Neuronal stem cell (in vitro differentiated cells): ENCODE results near the gene PLA2G4B.
A peak's percentile ranks its signal among the peaks of the same experiment; 100 is the strongest.

Experiments
- DNase-seq: peaks from one replicate; pipeline ENCODE4 v3.0.0-alpha.2; 2013; ENCODE audit warnings: low spot score
- H2AFZ ChIP-seq: one replicate; pipeline ENCODE4 v1.6.1; 2013; ENCODE audit warnings: mild to moderate bottlenecking, low read length, inconsistent platforms
- H2AK5ac ChIP-seq: 2 replicates; pipeline ENCODE4 v1.6.1; 2013; ENCODE audit warnings: low read depth, mild to moderate bottlenecking, inconsistent platforms, low read length, moderate library complexity, mixed read lengths
- H2BK120ac ChIP-seq: 2 replicates; pipeline ENCODE4 v1.6.1; 2013; ENCODE audit warnings: low read depth, mild to moderate bottlenecking, inconsistent platforms, low read length, moderate library complexity, mixed read lengths
- H2BK12ac ChIP-seq: one replicate; pipeline ENCODE4 v1.6.1; 2013; ENCODE audit warnings: low read length, inconsistent platforms
- H2BK15ac ChIP-seq: 2 replicates; pipeline ENCODE4 v1.6.1; 2013; ENCODE audit warnings: mild to moderate bottlenecking, low read length, inconsistent platforms, mixed read lengths
- H2BK5ac ChIP-seq: one replicate; pipeline ENCODE4 v1.6.1; 2013; ENCODE audit warnings: inconsistent platforms, mild to moderate bottlenecking, low read length, moderate library complexity
- H3K14ac ChIP-seq: one replicate; pipeline ENCODE4 v1.6.1; 2013; ENCODE audit warnings: low read length, inconsistent platforms
- H3K18ac ChIP-seq: 2 replicates; pipeline ENCODE4 v1.6.1; 2013; ENCODE audit warnings: low read length, inconsistent platforms
- H3K23ac ChIP-seq: 2 replicates; pipeline ENCODE4 v1.6.1; 2013; ENCODE audit warnings: low read depth, mild to moderate bottlenecking, mixed read lengths, low read length, inconsistent platforms; ENCODE audit not compliant: poor library complexity
- H3K27ac ChIP-seq: replicated peaks from 3 replicates; pipeline ENCODE4 v1.5.1; 2013; ENCODE audit warnings: low read length, inconsistent platforms
- H3K27me3 ChIP-seq, 3 experiments: 2 replicates each; pipeline ENCODE4 v1.6.1; 2013; ENCODE audit warnings: low read length in 3 of 3, mild to moderate bottlenecking in 2 of 3, inconsistent platforms in 1 of 3, low read depth in 1 of 3, mixed read lengths in 1 of 3, moderate library complexity in 1 of 3; ENCODE audit not compliant: control insufficient read depth in 3 of 3, insufficient read depth in 3 of 3
- H3K36me3 ChIP-seq, 2 donors: replicated peaks in 1 of 2; 2 replicates each; pipeline ENCODE4 v1.6.1; 2013; ENCODE audit warnings: low read length in 2 of 2; ENCODE audit not compliant: control insufficient read depth in 2 of 2, insufficient read depth in 2 of 2
- H3K4ac ChIP-seq: 2 replicates; pipeline ENCODE4 v1.6.1; 2013; ENCODE audit warnings: inconsistent platforms, mild to moderate bottlenecking, low read length, moderate library complexity
- H3K4me1 ChIP-seq, 2 donors: 1 replicate in 1 of 2; 2 replicates in 1 of 2; pipeline ENCODE4 v1.6.1; 2013; ENCODE audit warnings: low read length in 2 of 2, low read depth in 1 of 2; ENCODE audit not compliant: control insufficient read depth in 2 of 2, insufficient read depth in 1 of 2
- H3K4me2 ChIP-seq: one replicate; pipeline ENCODE4 v1.6.1; 2013; ENCODE audit warnings: mild to moderate bottlenecking, low read length, inconsistent platforms; ENCODE audit not compliant: insufficient read depth, poor library complexity, severe bottlenecking
- H3K4me3 ChIP-seq, 2 donors: 2 replicates each; pipeline ENCODE4 v1.5.1; 2013; ENCODE audit warnings: low read length in 2 of 2, mild to moderate bottlenecking in 2 of 2, inconsistent platforms in 1 of 2, moderate library complexity in 1 of 2
- H3K79me1 ChIP-seq: one replicate; pipeline ENCODE4 v1.6.1; 2013; ENCODE audit warnings: low read depth, mild to moderate bottlenecking, inconsistent platforms, low read length, moderate library complexity
- H3K9ac ChIP-seq: one replicate; pipeline ENCODE4 v1.6.1; 2013; ENCODE audit warnings: mild to moderate bottlenecking, low read depth, low read length, inconsistent platforms; ENCODE audit not compliant: poor library complexity
- H3K9me3 ChIP-seq, 2 donors: replicated peaks in 1 of 2; 2 replicates each; pipeline versions ENCODE3 to v1.6.1; 2013; ENCODE audit warnings: low read length in 2 of 2, mild to moderate bottlenecking in 2 of 2, inconsistent platforms in 1 of 2, low read depth in 1 of 2, mixed read lengths in 1 of 2, moderate library complexity in 1 of 2; ENCODE audit not compliant: control insufficient read depth in 2 of 2, insufficient read depth in 1 of 2
- H4K8ac ChIP-seq: one replicate; pipeline ENCODE4 v1.6.1; 2013; ENCODE audit warnings: low read depth, mild to moderate bottlenecking, inconsistent platforms, low read length, moderate library complexity
- H4K91ac ChIP-seq: one replicate; pipeline ENCODE4 v1.6.1; 2013; ENCODE audit warnings: low read length, low read depth, mild to moderate bottlenecking, inconsistent platforms; ENCODE audit not compliant: poor library complexity
- WGBS, 2 donors: extraction: QIAGEN DNeasy Blood & Tissue Kit; methylation state at CpG; one replicate each; pipeline ENCODE4 v1.1.7; 2013; ENCODE audit warnings: missing lambda C conversion rate in 2 of 2, mixed read lengths in 1 of 2; ENCODE audit not compliant: insufficient read length in 2 of 2, insufficient replicate concordance in 1 of 2; ENCODE audit errors: extremely low coverage in 2 of 2; 5-methylcytosine and 5-hydroxymethylcytosine counted together

PLA2G4B gene

GRCh38 chr15:41827290-41827879, 11.3 kb upstream of the PLA2G4B start:
- no peak overlapping the region for H3K14ac ChIP-seq
- peak overlapping the region; percentile 22 for H3K23ac ChIP-seq
- no peaks in the 10 kb centered on the region for H3K9me3 ChIP-seq
- peak overlapping the region; percentile 93 for H3K4me2 ChIP-seq
- no peak overlapping the region for H4K91ac ChIP-seq
- peak overlapping the region; percentile 53 for H2AK5ac ChIP-seq
- H3K27me3 ChIP-seq, result no peaks in the 10 kb centered on the region
- H2BK5ac ChIP-seq, result no peak overlapping the region
- peak overlapping the region; percentile 46 for H3K9ac ChIP-seq
- peak overlapping the region; percentile 97 for H2AFZ ChIP-seq
- peaks cover 12 to 58% of the 10 kb centered on the region in 2 donors for H3K36me3 ChIP-seq
- peaks cover 5% of the 10 kb centered on the region for H3K79me1 ChIP-seq
- no peak overlapping the region for H2BK12ac ChIP-seq
- H3K18ac ChIP-seq, result peak overlapping the region; percentile 23
- no peak overlapping the region for H3K4ac ChIP-seq
- H2BK120ac ChIP-seq, result no peak overlapping the region
- H2BK15ac ChIP-seq, result no peak overlapping the region
- WGBS, 2 donors, result no CpG with 5 or more reads among the region's 37 CpGs
- H4K8ac ChIP-seq, result no peak overlapping the region
- H3K27ac ChIP-seq, result no peak overlapping the region
- peak; percentile 24 for DNase-seq
- peak overlapping the region; percentile 77 to 94 for H3K4me3 ChIP-seq
- H3K4me1 ChIP-seq, result peaks cover 8% of the 10 kb centered on the region in 2 donors

DNA sequence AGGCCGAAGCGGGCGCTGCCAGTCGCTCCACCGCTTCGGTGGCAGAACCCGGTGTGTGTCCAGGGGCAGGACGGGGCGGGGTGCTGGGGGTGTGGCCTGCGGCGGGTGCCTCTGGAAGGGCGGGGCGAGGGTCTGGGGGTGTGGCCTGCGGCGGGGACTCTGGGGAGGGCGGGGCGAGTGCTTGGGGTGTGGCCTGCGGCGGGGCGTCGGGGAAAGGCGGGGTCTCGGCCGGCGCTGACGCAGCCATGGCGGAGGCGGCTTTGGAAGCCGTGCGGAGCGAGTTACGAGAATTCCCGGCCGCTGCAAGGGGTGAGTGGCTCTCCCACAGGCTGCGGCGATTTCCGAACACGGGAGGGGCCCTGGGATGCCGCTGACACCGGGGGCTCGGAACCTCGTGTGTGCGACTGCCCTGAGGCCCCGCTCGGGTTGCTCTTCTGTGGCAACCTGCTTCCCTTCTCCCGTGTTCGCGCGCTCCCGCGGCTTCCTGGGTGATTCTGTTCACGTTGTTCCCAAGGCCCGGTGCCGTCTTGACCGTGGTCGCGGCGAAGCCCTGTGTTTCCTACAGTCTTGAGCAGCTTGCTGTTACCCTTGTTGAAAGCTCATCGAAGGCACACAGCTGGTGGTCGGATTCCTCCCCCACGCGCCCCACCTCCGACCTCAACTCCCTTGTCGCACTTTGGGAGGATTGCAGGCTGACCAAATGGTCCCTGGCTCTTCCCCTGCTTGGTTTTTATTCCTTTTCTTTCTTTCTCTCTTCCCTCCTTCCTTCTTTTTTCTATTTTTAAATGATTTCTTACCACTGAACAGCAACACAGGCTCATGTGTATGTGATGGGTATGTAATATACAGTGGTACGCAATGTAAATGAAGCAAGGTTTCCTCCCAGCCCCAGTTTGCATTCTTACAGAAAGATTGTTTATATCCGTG, 10.5 kb upstream of the PLA2G4B start, which contains the start of gene JMJD7:
Gene JMJD7, plus strand, starts transcription at position 213 of the 927 bp plus-strand sequence. Its CDS starts 33 bp downstream, at position 246.
- Histone ChIP-seq H3K9ac (peak within 1 kb of the TSS; percentile 89), H3K27ac (no peak within 1 kb of the TSS), H2AK5ac (peak within 1 kb of the TSS; percentile 53), H2BK12ac (no peak within 1 kb of the TSS), H2BK15ac (no peak within 1 kb of the TSS), H2BK5ac (no peak within 1 kb of the TSS), H3K27me3 (no peaks in the 10 kb centered on the region), H4K8ac (no peak within 1 kb of the TSS), H3K9me3 (no peaks in the 10 kb centered on the region), H3K79me1 (peaks cover 5% of the 10 kb centered on the region), H3K18ac (peak within 1 kb of the TSS; percentile 23), H3K14ac (no peak within 1 kb of the TSS), H3K4me3 (peak within 1 kb of the TSS; percentile 90 to 94), H2AFZ (peak within 1 kb of the TSS; percentile 97), H3K23ac (peak within 1 kb of the TSS; percentile 22), H3K4me1 (peaks cover 8% of the 10 kb centered on the region in 2 donors), H3K36me3 (peaks cover 8 to 52% of the 10 kb centered on the region in 2 donors), H3K4me2 (peak within 1 kb of the TSS; percentile 93), H2BK120ac (no peak within 1 kb of the TSS), H3K4ac (no peak within 1 kb of the TSS), H4K91ac (no peak within 1 kb of the TSS)
- no CpG with 5 or more reads among the region's 66 CpGs for WGBS, 2 donors
- peak; percentile 85 for DNase-seq

GRCh38 chr15:41828807-41829141, 9.9 kb upstream of the PLA2G4B start:
- Histone ChIP-seq H3K14ac (no peak overlapping the region), H3K27ac (no peak overlapping the region), H2AFZ (peak overlapping the region; percentile 97), H3K23ac (no peak overlapping the region), H3K9ac (no peak overlapping the region), H3K4me3 (peak overlapping the region; percentile 90 to 94), H3K36me3 (peaks cover 6 to 46% of the 10 kb centered on the region in 2 donors), H2BK5ac (no peak overlapping the region), H3K79me1 (peaks cover 5% of the 10 kb centered on the region), H2BK120ac (no peak overlapping the region), H3K4ac (no peak overlapping the region), H4K8ac (no peak overlapping the region), H4K91ac (no peak overlapping the region), H2AK5ac (no peak overlapping the region), H3K27me3 (no peaks in the 10 kb centered on the region), H3K4me2 (peak overlapping the region; percentile 53), H2BK12ac (no peak overlapping the region), H2BK15ac (no peak overlapping the region), H3K4me1 (peaks cover 8% of the 10 kb centered on the region in 2 donors), H3K18ac (no peak overlapping the region), H3K9me3 (no peaks in the 10 kb centered on the region)
- DNase-seq, result no peak
- WGBS, 2 donors, result no CpG with 5 or more reads among the region's 6 CpGs
